ENCODE data around the gene FARP1. TPM values are rescaled to one million over a fixed set of nuclear protein-coding genes. Genes with fewer than 3 reads are reported as not detected.

Gene FARP1
- total and polyA plus RNA-seq, 2 of the 13 experiments (the other 11 are each of a cell fraction or from before 2014, with no cell fraction given) = 70.6 to 126 TPM

DNA sequence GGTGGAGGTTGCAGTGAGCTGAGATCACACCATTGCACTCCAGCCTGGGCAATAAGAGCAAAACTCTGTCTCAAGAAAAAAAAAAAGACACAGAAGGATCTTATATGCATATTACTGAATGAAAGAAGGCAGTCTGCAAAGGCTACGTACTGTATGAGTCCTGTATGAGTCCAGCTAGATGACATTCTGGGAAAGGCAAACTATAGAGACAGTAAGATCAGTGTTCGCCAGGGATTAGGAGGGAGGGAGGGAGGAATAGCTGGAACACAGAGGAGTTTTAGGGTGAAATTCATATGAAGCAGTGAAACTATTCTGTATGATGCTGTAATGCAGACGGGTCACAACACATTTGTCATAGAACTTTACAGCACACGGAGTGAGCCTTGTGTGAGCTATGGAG, 200.1 kb downstream of the FARP1 start:
- Histone ChIP-seq H3K79me2 (ENCODE audit: insufficient read depth, low read length) (peaks cover 59% of the 10 kb centered on the region), H4K20me1 (ENCODE audit: insufficient read depth, low read length) (peaks cover 40% of the 10 kb centered on the region), H3K36me3 (replicated peaks in 1 of 2; ENCODE audit: control insufficient read depth in 1 of 2, insufficient read depth in 2 of 2, low read length in 2 of 2) (peaks cover 25 to 60% of the 10 kb centered on the region in 2 experiments), H3K27me3 (ENCODE audit: control insufficient read depth in 1 of 2, insufficient read depth in 2 of 2, low read length in 2 of 2) (no peaks in the 10 kb centered on the region), H3K4me1 (ENCODE audit: insufficient read depth, low read length) (no peaks in the 10 kb centered on the region), H3K9ac (ENCODE audit: insufficient read depth, low read depth, low read length) (no peak overlapping the region), H3K4me3 (replicated peaks in 1 of 3; ENCODE audit: insufficient read depth in 1 of 3, low read depth in 2 of 3, low read length in 3 of 3) (no peak overlapping the region), H3K9me3 (ENCODE audit: low read length) (no peaks in the 10 kb centered on the region), H3K4me2 (ENCODE audit: low read depth, low read length) (no peak overlapping the region), H3K27ac (ENCODE audit: extremely low read length, insufficient read depth, low read length) (no peak overlapping the region), H2AFZ (ENCODE audit: low read length) (no peak overlapping the region)
- no TSS peak for BruUV-seq (replicated peaks)
- WGBS (ENCODE audit: low lambda C conversion rate) = 98% methylated on average over 4 of the region's 4 CpGs
- ChIA-PET CTCF (ENCODE audit: low intra/inter-chr PET ratio, low total read pairs) (no interaction called here), POLR2A (no interaction called here)
- no peak for FAIRE-seq
- in situ Hi-C loops (cut with HindIII; ENCODE audit: extremely low pct_ligation_motif_present, low pct_unique_long_range_greater_than_20kb) (no loop called here), intact Hi-C loops (cut with micrococcal nuclease; ENCODE audit: unreplicated experiment) (no loop called here)
- no peak for ATAC-seq
- DNase-seq (ENCODE audit: low spot score) = no peak
- TF ChIP-seq RBM22 (optimal IDR thresholded peaks at IDR 0.05; ENCODE audit: low read length) = peak; percentile 29
- TF ChIP-seq, protein P1, sequence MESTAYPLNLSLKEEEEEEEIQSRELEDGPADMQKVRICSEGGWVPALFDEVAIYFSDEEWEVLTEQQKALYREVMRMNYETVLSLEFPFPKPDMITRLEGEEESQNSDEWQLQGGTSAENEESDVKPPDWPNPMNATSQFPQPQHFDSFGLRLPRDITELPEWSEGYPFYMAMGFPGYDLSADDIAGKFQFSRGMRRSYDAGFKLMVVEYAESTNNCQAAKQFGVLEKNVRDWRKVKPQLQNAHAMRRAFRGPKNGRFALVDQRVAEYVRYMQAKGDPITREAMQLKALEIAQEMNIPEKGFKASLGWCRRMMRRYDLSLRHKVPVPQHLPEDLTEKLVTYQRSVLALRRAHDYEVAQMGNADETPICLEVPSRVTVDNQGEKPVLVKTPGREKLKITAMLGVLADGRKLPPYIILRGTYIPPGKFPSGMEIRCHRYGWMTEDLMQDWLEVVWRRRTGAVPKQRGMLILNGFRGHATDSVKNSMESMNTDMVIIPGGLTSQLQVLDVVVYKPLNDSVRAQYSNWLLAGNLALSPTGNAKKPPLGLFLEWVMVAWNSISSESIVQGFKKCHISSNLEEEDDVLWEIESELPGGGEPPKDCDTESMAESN (CRISPR knock-in tag; conservative IDR thresholded peaks at IDR 0.05) = no peak

DNA sequence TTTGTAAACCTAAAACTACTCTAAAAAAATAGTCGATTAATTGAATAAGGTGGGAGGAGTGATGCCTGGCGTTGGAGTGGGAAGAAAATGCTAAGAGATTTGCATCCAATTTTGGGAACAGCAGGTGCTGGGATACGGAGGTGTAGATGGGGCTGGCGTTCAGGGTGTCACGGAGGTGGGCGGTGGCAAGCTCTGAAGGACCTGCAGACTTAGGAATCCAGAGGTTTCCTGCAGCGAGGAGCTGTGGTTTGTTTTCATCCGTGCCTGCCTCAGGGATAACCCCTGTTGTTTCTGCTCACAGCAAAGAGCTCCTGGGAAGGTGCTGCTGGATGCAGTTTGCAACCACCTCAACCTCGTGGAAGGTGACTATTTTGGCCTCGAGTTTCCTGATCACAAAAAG, 200.6 kb downstream of the FARP1 start:
- H3K27ac ChIP-seq (ENCODE audit: extremely low read length, insufficient read depth, low read length) = no peak overlapping the region
- intact Hi-C loops (cut with micrococcal nuclease; ENCODE audit: unreplicated experiment) (no loop called here), in situ Hi-C loops (cut with HindIII; ENCODE audit: extremely low pct_ligation_motif_present, low pct_unique_long_range_greater_than_20kb) (no loop called here)
- H3K36me3 ChIP-seq (replicated peaks in 1 of 2; ENCODE audit: control insufficient read depth in 1 of 2, insufficient read depth in 2 of 2, low read length in 2 of 2) = peaks cover 29 to 63% of the 10 kb centered on the region in 2 experiments
- CTCF ChIA-PET (ENCODE audit: low intra/inter-chr PET ratio, low total read pairs) = no interaction called here
- BruUV-seq (replicated peaks) = no TSS peak
- no peak overlapping the region for H2AFZ ChIP-seq (ENCODE audit: low read length)
- POLR2A ChIA-PET = no interaction called here
- H3K4me1 ChIP-seq (ENCODE audit: insufficient read depth, low read length) = no peaks in the 10 kb centered on the region
- no peak for FAIRE-seq
- peaks cover 41% of the 10 kb centered on the region for H4K20me1 ChIP-seq (ENCODE audit: insufficient read depth, low read length)
- H3K9ac ChIP-seq (ENCODE audit: insufficient read depth, low read depth, low read length) = no peak overlapping the region
- no peak for DNase-seq (ENCODE audit: low spot score)
- H3K4me2 ChIP-seq (ENCODE audit: low read depth, low read length) = no peak overlapping the region
- H3K4me3 ChIP-seq (replicated peaks in 1 of 3; ENCODE audit: insufficient read depth in 1 of 3, low read depth in 2 of 3, low read length in 3 of 3) = no peak overlapping the region
- H3K9me3 ChIP-seq (ENCODE audit: low read length) = no peaks in the 10 kb centered on the region
- no peaks in the 10 kb centered on the region for H3K27me3 ChIP-seq (ENCODE audit: control insufficient read depth in 1 of 2, insufficient read depth in 2 of 2, low read length in 2 of 2)
- WGBS (ENCODE audit: low lambda C conversion rate) = 98% methylated on average over 9 of the region's 10 CpGs
- ATAC-seq = no peak
- H3K79me2 ChIP-seq (ENCODE audit: insufficient read depth, low read length) = peaks cover 60% of the 10 kb centered on the region
- TF ChIP-seq SALL1 (CRISPR knock-in tag; IDR thresholded peaks at IDR 0.05) (no peak), SPEN (CRISPR knock-in tag; IDR thresholded peaks at IDR 0.05; ENCODE audit: low read depth) (no peak), NFYB (CRISPR knock-in tag; IDR thresholded peaks at IDR 0.05) (no peak), ATRX (CRISPR knock-in tag; IDR thresholded peaks at IDR 0.05; ENCODE audit: borderline replicate concordance) (no peak), MED1 (CRISPR knock-in tag; IDR thresholded peaks at IDR 0.05) (no peak), FOXA1 (IDR thresholded peaks at IDR 0.05) (no peak), FOXA1 (CRISPR knock-in tag; IDR thresholded peaks at IDR 0.05) (no peak), PTBP1 (IDR thresholded peaks at IDR 0.05; ENCODE audit: low read depth, low read length, poor library complexity, severe bottlenecking) (no peak), ZNF614 (CRISPR knock-in tag; IDR thresholded peaks at IDR 0.05; ENCODE audit: borderline replicate concordance) (no peak), ZNF205 (CRISPR knock-in tag; IDR thresholded peaks at IDR 0.05) (no peak), NFKB2 (CRISPR knock-in tag; IDR thresholded peaks at IDR 0.05; ENCODE audit: borderline replicate concordance) (no peak), ZNF562 (CRISPR knock-in tag; IDR thresholded peaks at IDR 0.05; ENCODE audit: borderline replicate concordance) (no peak), ZNF121 (CRISPR knock-in tag; IDR thresholded peaks at IDR 0.05) (no peak), ZFP36L2 (CRISPR knock-in tag; IDR thresholded peaks at IDR 0.05) (no peak)
- TF ChIP-seq, protein P2, sequence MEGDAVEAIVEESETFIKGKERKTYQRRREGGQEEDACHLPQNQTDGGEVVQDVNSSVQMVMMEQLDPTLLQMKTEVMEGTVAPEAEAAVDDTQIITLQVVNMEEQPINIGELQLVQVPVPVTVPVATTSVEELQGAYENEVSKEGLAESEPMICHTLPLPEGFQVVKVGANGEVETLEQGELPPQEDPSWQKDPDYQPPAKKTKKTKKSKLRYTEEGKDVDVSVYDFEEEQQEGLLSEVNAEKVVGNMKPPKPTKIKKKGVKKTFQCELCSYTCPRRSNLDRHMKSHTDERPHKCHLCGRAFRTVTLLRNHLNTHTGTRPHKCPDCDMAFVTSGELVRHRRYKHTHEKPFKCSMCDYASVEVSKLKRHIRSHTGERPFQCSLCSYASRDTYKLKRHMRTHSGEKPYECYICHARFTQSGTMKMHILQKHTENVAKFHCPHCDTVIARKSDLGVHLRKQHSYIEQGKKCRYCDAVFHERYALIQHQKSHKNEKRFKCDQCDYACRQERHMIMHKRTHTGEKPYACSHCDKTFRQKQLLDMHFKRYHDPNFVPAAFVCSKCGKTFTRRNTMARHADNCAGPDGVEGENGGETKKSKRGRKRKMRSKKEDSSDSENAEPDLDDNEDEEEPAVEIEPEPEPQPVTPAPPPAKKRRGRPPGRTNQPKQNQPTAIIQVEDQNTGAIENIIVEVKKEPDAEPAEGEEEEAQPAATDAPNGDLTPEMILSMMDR (CRISPR knock-in tag; IDR thresholded peaks at IDR 0.05) = no peak
- TF ChIP-seq, protein P3, sequence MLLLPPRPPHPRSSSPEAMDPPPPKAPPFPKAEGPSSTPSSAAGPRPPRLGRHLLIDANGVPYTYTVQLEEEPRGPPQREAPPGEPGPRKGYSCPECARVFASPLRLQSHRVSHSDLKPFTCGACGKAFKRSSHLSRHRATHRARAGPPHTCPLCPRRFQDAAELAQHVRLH (CRISPR knock-in tag; IDR thresholded peaks at IDR 0.05; ENCODE audit: borderline replicate concordance, low read depth) = no peak

Data from HepG2 (cell line).